Activated T-helper 17 cell treated with anti-CD3 and anti-CD28 coated beads, Interleukin-2, amount 50 U/mL, for 72 hours (primary cell): Measurements from ENCODE around the gene DNM3. TPM values are rescaled to one million over a fixed set of nuclear protein-coding genes. Genes with fewer than 3 reads are reported as not detected.
"Not testable (repeated sequence)": the region's sequence is repeated elsewhere in the genome, so short reads cannot be mapped to it uniquely, and the experiment has no call there.

Experiments
- ATAC-seq: fragments of 150-1000 bp; cut with Tn5 transposase; replicated peaks from 2 replicates; pipeline ENCODE4 v1.10.0; 2021; ENCODE audit warnings: mild to moderate bottlenecking, moderate library complexity
- H3K27ac Mint-ChIP-seq: one replicate; pipeline ENCODE4 v1.8.0; 2022; ENCODE audit warnings: mixed read lengths
- H3K27me3 Mint-ChIP-seq: one replicate; pipeline ENCODE4 v1.8.0; 2022; ENCODE audit warnings: mixed read lengths
- H3K36me3 Mint-ChIP-seq: one replicate; pipeline ENCODE4 v1.8.0; 2022; ENCODE audit warnings: low read depth, mild to moderate bottlenecking, mixed read lengths
- H3K4me1 Mint-ChIP-seq: one replicate; pipeline ENCODE4 v1.8.0; 2022; ENCODE audit warnings: mixed read lengths
- H3K4me3 Mint-ChIP-seq: one replicate; pipeline ENCODE4 v1.8.0; 2022; ENCODE audit warnings: mild to moderate bottlenecking, mixed read lengths
- H3K9me3 Mint-ChIP-seq: one replicate; pipeline ENCODE4 v1.8.0; 2022; ENCODE audit warnings: mixed read lengths
- total RNA-seq, 2 donors: library from RNA; stranded (reverse); gene quantifications; one replicate each; pipeline ENCODE4 v1.2.3, GENCODE V29; 2022

DNM3 gene
- total RNA-seq, 2 donors from 2014 or later, result 3.0 to 5.8 TPM

GRCh38 chr1:172360511-172360910 lies 519.2 kb downstream of the DNM3 start:
- ATAC-seq, result no peak
- Mint-ChIP-seq H3K27ac (no peak overlapping the region), H3K9me3 (no peaks in the 10 kb centered on the region), H3K27me3 (no peaks in the 10 kb centered on the region), H3K4me1 (peaks cover 11% of the 10 kb centered on the region), H3K4me3 (no peak overlapping the region), H3K36me3 (no peaks in the 10 kb centered on the region)

- peaks cover 11% of the 10 kb centered on the region for H3K4me1 Mint-ChIP-seq
- ATAC-seq, result no peak
- H3K36me3 Mint-ChIP-seq, result no peaks in the 10 kb centered on the region
- no peaks in the 10 kb centered on the region for H3K27me3 Mint-ChIP-seq
- no peak overlapping the region for H3K4me3 Mint-ChIP-seq
- H3K9me3 Mint-ChIP-seq, result no peaks in the 10 kb centered on the region
- H3K27ac Mint-ChIP-seq, result no peak overlapping the region
Measured at GRCh38 chr1:172360985-172361384, 519.7 kb downstream of the DNM3 start.

- H3K4me3 Mint-ChIP-seq, result no peak overlapping the region
- no peak for ATAC-seq
- no peaks in the 10 kb centered on the region for H3K4me1 Mint-ChIP-seq
- no peak overlapping the region for H3K27ac Mint-ChIP-seq
- no peaks in the 10 kb centered on the region for H3K36me3 Mint-ChIP-seq
- H3K27me3 Mint-ChIP-seq, result no peaks in the 10 kb centered on the region
- peaks cover 8% of the 10 kb centered on the region for H3K9me3 Mint-ChIP-seq
Measured at GRCh38 chr1:172363852-172364251, 522.6 kb downstream of the DNM3 start.

- not testable (repeated sequence) for H3K4me3 Mint-ChIP-seq, ATAC-seq, H3K4me1 Mint-ChIP-seq, H3K27me3 Mint-ChIP-seq, H3K27ac Mint-ChIP-seq, H3K36me3 Mint-ChIP-seq, H3K9me3 Mint-ChIP-seq
Measured at GRCh38 chr1:172371646-172372045, 530.3 kb downstream of the DNM3 start.

- no peak for ATAC-seq
- Mint-ChIP-seq H3K9me3 (no peaks in the 10 kb centered on the region), H3K4me3 (no peak overlapping the region), H3K4me1 (peaks cover 5% of the 10 kb centered on the region), H3K27ac (peak overlapping the region; percentile 25), H3K36me3 (no peaks in the 10 kb centered on the region), H3K27me3 (no peaks in the 10 kb centered on the region)
Measured at GRCh38 chr1:172373864-172374263, 532.6 kb downstream of the DNM3 start.

GRCh38 chr1:172375211-172375631 lies 533.9 kb downstream of the DNM3 start:
- H3K9me3 Mint-ChIP-seq, result no peaks in the 10 kb centered on the region
- H3K4me1 Mint-ChIP-seq, result peaks cover 5% of the 10 kb centered on the region
- peak overlapping the region; percentile 72 for H3K27ac Mint-ChIP-seq
- H3K4me3 Mint-ChIP-seq, result peak overlapping the region; percentile 23
- H3K36me3 Mint-ChIP-seq, result no peaks in the 10 kb centered on the region
- ATAC-seq, result peak; percentile 82
- no peaks in the 10 kb centered on the region for H3K27me3 Mint-ChIP-seq

GRCh38 chr1:172376431-172376830 lies 535.1 kb downstream of the DNM3 start:
- Mint-ChIP-seq H3K9me3 (no peaks in the 10 kb centered on the region), H3K4me1 (peaks cover 9% of the 10 kb centered on the region), H3K4me3 (no peak overlapping the region), H3K36me3 (no peaks in the 10 kb centered on the region), H3K27me3 (no peaks in the 10 kb centered on the region), H3K27ac (no peak overlapping the region)
- ATAC-seq, result no peak

GRCh38 chr1:172377565-172377964 lies 536.3 kb downstream of the DNM3 start:
- no peak for ATAC-seq
- H3K27me3 Mint-ChIP-seq, result no peaks in the 10 kb centered on the region
- no peak overlapping the region for H3K27ac Mint-ChIP-seq
- H3K4me3 Mint-ChIP-seq, result no peak overlapping the region
- no peaks in the 10 kb centered on the region for H3K36me3 Mint-ChIP-seq
- peaks cover 9% of the 10 kb centered on the region for H3K4me1 Mint-ChIP-seq
- no peaks in the 10 kb centered on the region for H3K9me3 Mint-ChIP-seq

- Mint-ChIP-seq H3K4me3 (no peak overlapping the region), H3K27ac (no peak overlapping the region), H3K9me3 (no peaks in the 10 kb centered on the region), H3K4me1 (peaks cover 9% of the 10 kb centered on the region), H3K36me3 (no peaks in the 10 kb centered on the region), H3K27me3 (no peaks in the 10 kb centered on the region)
- no peak for ATAC-seq
Measured at GRCh38 chr1:172378109-172378760, 536.9 kb downstream of the DNM3 start.

GRCh38 chr1:172380441-172381244 lies 539.3 kb downstream of the DNM3 start:
- no peaks in the 10 kb centered on the region for H3K36me3 Mint-ChIP-seq
- H3K27me3 Mint-ChIP-seq, result no peaks in the 10 kb centered on the region
- H3K4me3 Mint-ChIP-seq, result peak overlapping the region; percentile 67
- peak; percentile 98 for ATAC-seq
- H3K27ac Mint-ChIP-seq, result peak overlapping the region; percentile 62
- H3K9me3 Mint-ChIP-seq, result no peaks in the 10 kb centered on the region
- peaks cover 4% of the 10 kb centered on the region for H3K4me1 Mint-ChIP-seq

- no peak for ATAC-seq
- peaks cover 4% of the 10 kb centered on the region for H3K4me1 Mint-ChIP-seq
- no peak overlapping the region for H3K4me3 Mint-ChIP-seq
- H3K27me3 Mint-ChIP-seq, result no peaks in the 10 kb centered on the region
- H3K36me3 Mint-ChIP-seq, result no peaks in the 10 kb centered on the region
- no peaks in the 10 kb centered on the region for H3K9me3 Mint-ChIP-seq
- H3K27ac Mint-ChIP-seq, result no peak overlapping the region
Measured at GRCh38 chr1:172381946-172382345, 540.6 kb downstream of the DNM3 start.

- peaks cover 4% of the 10 kb centered on the region for H3K4me1 Mint-ChIP-seq
- no peak overlapping the region for H3K4me3 Mint-ChIP-seq
- no peak overlapping the region for H3K27ac Mint-ChIP-seq
- H3K27me3 Mint-ChIP-seq, result no peaks in the 10 kb centered on the region
- H3K36me3 Mint-ChIP-seq, result no peaks in the 10 kb centered on the region
- H3K9me3 Mint-ChIP-seq, result no peaks in the 10 kb centered on the region
- ATAC-seq, result no peak
Measured at GRCh38 chr1:172382406-172382805, 541.1 kb downstream of the DNM3 start.

GRCh38 chr1:172382990-172383389 lies 541.7 kb downstream of the DNM3 start:
- Mint-ChIP-seq H3K4me3 (no peak overlapping the region), H3K27ac (no peak overlapping the region), H3K27me3 (no peaks in the 10 kb centered on the region), H3K36me3 (no peaks in the 10 kb centered on the region), H3K4me1 (peaks cover 4% of the 10 kb centered on the region), H3K9me3 (no peaks in the 10 kb centered on the region)
- ATAC-seq, result no peak

GRCh38 chr1:172383536-172383935 lies 542.2 kb downstream of the DNM3 start:
- H3K36me3 Mint-ChIP-seq, result no peaks in the 10 kb centered on the region
- H3K4me3 Mint-ChIP-seq, result no peak overlapping the region
- peaks cover 4% of the 10 kb centered on the region for H3K4me1 Mint-ChIP-seq
- ATAC-seq, result no peak
- no peaks in the 10 kb centered on the region for H3K9me3 Mint-ChIP-seq
- H3K27me3 Mint-ChIP-seq, result no peaks in the 10 kb centered on the region
- H3K27ac Mint-ChIP-seq, result no peak overlapping the region

GRCh38 chr1:172384656-172385055 lies 543.4 kb downstream of the DNM3 start:
- Mint-ChIP-seq H3K27me3 (no peaks in the 10 kb centered on the region), H3K27ac (no peak overlapping the region), H3K36me3 (no peaks in the 10 kb centered on the region), H3K9me3 (no peaks in the 10 kb centered on the region), H3K4me1 (peaks cover 4% of the 10 kb centered on the region), H3K4me3 (no peak overlapping the region)
- no peak for ATAC-seq
